Gastroesophageal sphincter (tissue), 3 donors: Measurements from ENCODE around the gene IRS4.

ENCODE experiments used
- POLR2A ChIP-seq, 2 donors: fragments of 450-650 bp; IDR thresholded peaks; one replicate each; pipeline ENCODE4 v1.6.1; 2017; ENCODE audit warnings: antibody characterized with exemption in 2 of 2, mild to moderate bottlenecking in 2 of 2, moderate library complexity in 1 of 2
- TF ChIP-seq, protein P1 (sequence below), 4 experiments: fragments of 200-600 bp in 2 of 4; fragments of 450-650 bp in 2 of 4; sonication (generic) in 1 of 4; IDR thresholded peaks; one replicate each; pipeline ENCODE4 v1.5.1; 2017 to 2019; ENCODE audit warnings: antibody characterized with exemption in 4 of 4, mild to moderate bottlenecking in 2 of 4, moderate library complexity in 2 of 4

DNA sequence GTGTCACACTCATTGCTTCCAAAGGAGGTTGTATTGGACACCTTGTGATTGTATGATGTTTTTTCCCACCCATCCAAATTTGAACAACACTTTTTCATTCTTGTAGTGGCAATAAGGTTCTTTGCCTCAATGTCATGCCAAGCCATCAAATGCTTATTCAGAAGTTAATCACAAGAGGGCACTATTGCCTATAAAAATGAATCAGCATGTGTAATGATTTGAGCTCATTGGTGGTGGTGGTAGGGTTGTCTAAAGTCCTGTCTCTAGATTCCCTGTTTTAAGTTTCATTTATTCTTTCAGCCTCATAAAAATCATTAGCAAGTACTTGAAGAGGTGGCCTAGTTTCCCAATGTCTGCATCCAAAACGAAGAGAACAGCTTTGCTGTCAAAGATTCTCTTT, 37.0 kb downstream of the IRS4 start:
- TF ChIP-seq, protein P1, sequence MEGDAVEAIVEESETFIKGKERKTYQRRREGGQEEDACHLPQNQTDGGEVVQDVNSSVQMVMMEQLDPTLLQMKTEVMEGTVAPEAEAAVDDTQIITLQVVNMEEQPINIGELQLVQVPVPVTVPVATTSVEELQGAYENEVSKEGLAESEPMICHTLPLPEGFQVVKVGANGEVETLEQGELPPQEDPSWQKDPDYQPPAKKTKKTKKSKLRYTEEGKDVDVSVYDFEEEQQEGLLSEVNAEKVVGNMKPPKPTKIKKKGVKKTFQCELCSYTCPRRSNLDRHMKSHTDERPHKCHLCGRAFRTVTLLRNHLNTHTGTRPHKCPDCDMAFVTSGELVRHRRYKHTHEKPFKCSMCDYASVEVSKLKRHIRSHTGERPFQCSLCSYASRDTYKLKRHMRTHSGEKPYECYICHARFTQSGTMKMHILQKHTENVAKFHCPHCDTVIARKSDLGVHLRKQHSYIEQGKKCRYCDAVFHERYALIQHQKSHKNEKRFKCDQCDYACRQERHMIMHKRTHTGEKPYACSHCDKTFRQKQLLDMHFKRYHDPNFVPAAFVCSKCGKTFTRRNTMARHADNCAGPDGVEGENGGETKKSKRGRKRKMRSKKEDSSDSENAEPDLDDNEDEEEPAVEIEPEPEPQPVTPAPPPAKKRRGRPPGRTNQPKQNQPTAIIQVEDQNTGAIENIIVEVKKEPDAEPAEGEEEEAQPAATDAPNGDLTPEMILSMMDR (IDR thresholded peaks at IDR 0.05): peak in 1 of 4 experiments; percentile 25
- no peak for TF ChIP-seq POLR2A (IDR thresholded peaks at IDR 0.05)
